Measurements from ENCODE around the gene PLCB4.
A peak's percentile ranks its signal among the peaks of the same experiment; 100 is the strongest.

The PLCB4 gene

GRCh38 chr20:9413001-9413400 is 344.1 kb downstream of the PLCB4 start:
- in situ Hi-C loops (cut with HindIII; ENCODE audit: low pct_ligation_motif_present, low pct_unique_long_range_greater_than_20kb, low sequenced_read_pairs) = no loop called here
- DNase-seq = no peak

GRCh38 chr20:9415426-9415825 is 346.5 kb downstream of the PLCB4 start:
- in situ Hi-C loops (cut with HindIII; ENCODE audit: low pct_ligation_motif_present, low pct_unique_long_range_greater_than_20kb, low sequenced_read_pairs) = no loop called here
- no peak for DNase-seq

GRCh38 chr20:9416421-9416820 is 347.5 kb downstream of the PLCB4 start:
- no peak for DNase-seq
- in situ Hi-C loops (cut with HindIII; ENCODE audit: low pct_ligation_motif_present, low pct_unique_long_range_greater_than_20kb, low sequenced_read_pairs) = no loop called here

- in situ Hi-C loops (cut with HindIII; ENCODE audit: low pct_ligation_motif_present, low pct_unique_long_range_greater_than_20kb, low sequenced_read_pairs) = no loop called here
- DNase-seq = no peak
Observed at GRCh38 chr20:9417665-9418064, 348.8 kb downstream of the PLCB4 start.

GRCh38 chr20:9422321-9423057 is 353.6 kb downstream of the PLCB4 start:
- in situ Hi-C loops (cut with HindIII; ENCODE audit: low pct_ligation_motif_present, low pct_unique_long_range_greater_than_20kb, low sequenced_read_pairs) = no loop called here

GRCh38 chr20:9424551-9424950 is 355.7 kb downstream of the PLCB4 start:
- DNase-seq = no peak
- in situ Hi-C loops (cut with HindIII; ENCODE audit: low pct_ligation_motif_present, low pct_unique_long_range_greater_than_20kb, low sequenced_read_pairs) = no loop called here

More at GRCh38 chr20:9422321-9423057, 353.6 kb downstream of the PLCB4 start:
- no peak for DNase-seq

GRCh38 chr20:9427430-9428291 is 358.8 kb downstream of the PLCB4 start:
- in situ Hi-C loops (cut with HindIII; ENCODE audit: low pct_ligation_motif_present, low pct_unique_long_range_greater_than_20kb, low sequenced_read_pairs) = no loop called here
- no peak for DNase-seq

GRCh38 chr20:9428292-9428607 is 359.4 kb downstream of the PLCB4 start:
- DNase-seq = no peak
- in situ Hi-C loops (cut with HindIII; ENCODE audit: low pct_ligation_motif_present, low pct_unique_long_range_greater_than_20kb, low sequenced_read_pairs) = no loop called here

- in situ Hi-C loops (cut with HindIII; ENCODE audit: low pct_ligation_motif_present, low pct_unique_long_range_greater_than_20kb, low sequenced_read_pairs) = no loop called here
- DNase-seq = no peak
Observed at GRCh38 chr20:9439806-9440205, 370.9 kb downstream of the PLCB4 start.

- no peak for DNase-seq
- in situ Hi-C loops (cut with HindIII; ENCODE audit: low pct_ligation_motif_present, low pct_unique_long_range_greater_than_20kb, low sequenced_read_pairs) = no loop called here
Observed at GRCh38 chr20:9440892-9441291, 372.0 kb downstream of the PLCB4 start.

GRCh38 chr20:9441948-9442347 is 373.1 kb downstream of the PLCB4 start:
- no peak for DNase-seq
- in situ Hi-C loops (cut with HindIII; ENCODE audit: low pct_ligation_motif_present, low pct_unique_long_range_greater_than_20kb, low sequenced_read_pairs) = no loop called here

GRCh38 chr20:9442858-9443257 is 374.0 kb downstream of the PLCB4 start:
- in situ Hi-C loops (cut with HindIII; ENCODE audit: low pct_ligation_motif_present, low pct_unique_long_range_greater_than_20kb, low sequenced_read_pairs) = no loop called here
- DNase-seq = no peak

GRCh38 chr20:9444921-9445320 is 376.0 kb downstream of the PLCB4 start:
- in situ Hi-C loops (cut with HindIII; ENCODE audit: low pct_ligation_motif_present, low pct_unique_long_range_greater_than_20kb, low sequenced_read_pairs) = no loop called here
- no peak for DNase-seq

GRCh38 chr20:9447182-9447581 is 378.3 kb downstream of the PLCB4 start:
- in situ Hi-C loops (cut with HindIII; ENCODE audit: low pct_ligation_motif_present, low pct_unique_long_range_greater_than_20kb, low sequenced_read_pairs) = no loop called here
- no peak for DNase-seq

GRCh38 chr20:9453201-9453600 is 384.3 kb downstream of the PLCB4 start:
- in situ Hi-C loops (cut with HindIII; ENCODE audit: low pct_ligation_motif_present, low pct_unique_long_range_greater_than_20kb, low sequenced_read_pairs) = no loop called here
- DNase-seq = no peak

GRCh38 chr20:9454791-9455190 is 385.9 kb downstream of the PLCB4 start:
- in situ Hi-C loops (cut with HindIII; ENCODE audit: low pct_ligation_motif_present, low pct_unique_long_range_greater_than_20kb, low sequenced_read_pairs) = no loop called here
- DNase-seq = no peak

GRCh38 chr20:9457136-9457535 is 388.2 kb downstream of the PLCB4 start:
- in situ Hi-C loops (cut with HindIII; ENCODE audit: low pct_ligation_motif_present, low pct_unique_long_range_greater_than_20kb, low sequenced_read_pairs) = no loop called here
- no peak for DNase-seq

GRCh38 chr20:9458138-9458796 is 389.4 kb downstream of the PLCB4 start:
- DNase-seq = no peak
- in situ Hi-C loops (cut with HindIII; ENCODE audit: low pct_ligation_motif_present, low pct_unique_long_range_greater_than_20kb, low sequenced_read_pairs) = no loop called here

GRCh38 chr20:9460518-9460917 is 391.6 kb downstream of the PLCB4 start:
- DNase-seq = peak; percentile 52
- in situ Hi-C loops (cut with HindIII; ENCODE audit: low pct_ligation_motif_present, low pct_unique_long_range_greater_than_20kb, low sequenced_read_pairs) = no loop called here

Measured in ACHN (cell line).